Suprapubic skin (tissue), 4 donors: ENCODE data around the gene AJAP1. TPM values are rescaled to one million over a fixed set of nuclear protein-coding genes. Genes with fewer than 3 reads are reported as not detected.
"Not testable (repeated sequence)": the region's sequence is repeated elsewhere in the genome, so short reads cannot be mapped to it uniquely, and the experiment has no call there.

ENCODE experiments used
- DNase-seq, 2 donors: peaks; one replicate each; pipeline ENCODE4 v3.0.0-alpha.2; 2019; ENCODE audit warnings: low spot score in 2 of 2
- H3K27ac ChIP-seq: fragments of 200-600 bp; sonication (generic); one replicate; pipeline ENCODE4 v1.5.1; 2019
- H3K27me3 ChIP-seq: fragments of 200-600 bp; sonication (generic); one replicate; pipeline ENCODE4 v1.5.1; 2019
- H3K36me3 ChIP-seq: fragments of 200-600 bp; sonication (generic); one replicate; pipeline ENCODE4 v1.5.1; 2019
- H3K4me1 ChIP-seq: fragments of 200-600 bp; sonication (generic); one replicate; pipeline ENCODE4 v1.5.1; 2019
- H3K4me3 ChIP-seq: fragments of 200-600 bp; sonication (generic); one replicate; pipeline ENCODE4 v1.5.1; 2019; ENCODE audit warnings: mild to moderate bottlenecking
- H3K9me3 ChIP-seq: fragments of 200-600 bp; sonication (generic); one replicate; pipeline ENCODE4 v1.5.1; 2019
- EP300 ChIP-seq: sonication (generic); formaldehyde crosslinking; IDR thresholded peaks from one replicate; pipeline ENCODE4 v1.6.1; 2017; ENCODE audit warnings: antibody characterized with exemption
- POLR2A ChIP-seq, 2 donors: fragments of 450-650 bp; IDR thresholded peaks; one replicate each; pipeline ENCODE4 v1.6.1; 2017; ENCODE audit warnings: antibody characterized with exemption in 2 of 2, mild to moderate bottlenecking in 2 of 2, moderate library complexity in 2 of 2
- POLR2AphosphoS5 ChIP-seq, 3 donors: sonication (generic); formaldehyde crosslinking; IDR thresholded peaks; one replicate each; pipeline ENCODE4 v1.6.1; 2017; ENCODE audit warnings: antibody characterized with exemption in 3 of 3
- WGBS: methylation state at CpG from one replicate; pipeline ENCODE4 v1.1.5; 2018; 5-methylcytosine and 5-hydroxymethylcytosine counted together
- total RNA-seq, 4 donors: library from RNA; depleted of rRNA; stranded (reverse); fragments of >200 nt; gene quantifications; one replicate each; pipeline ENCODE4 v1.1.0, GENCODE V29; 2016
- TF ChIP-seq, protein P1 (sequence below), 2 donors: fragments of 200-600 bp in 1 of 2; fragments of 450-650 bp in 1 of 2; sonication (generic) in 1 of 2; IDR thresholded peaks; one replicate each; pipeline ENCODE4 v1.5.1; 2016 to 2019; ENCODE audit warnings: antibody characterized with exemption in 2 of 2, mild to moderate bottlenecking in 1 of 2, moderate library complexity in 1 of 2

The AJAP1 gene
- total RNA-seq, 4 donors from 2014 or later = 0.11 to 2.3 (median 0.80) TPM

DNA sequence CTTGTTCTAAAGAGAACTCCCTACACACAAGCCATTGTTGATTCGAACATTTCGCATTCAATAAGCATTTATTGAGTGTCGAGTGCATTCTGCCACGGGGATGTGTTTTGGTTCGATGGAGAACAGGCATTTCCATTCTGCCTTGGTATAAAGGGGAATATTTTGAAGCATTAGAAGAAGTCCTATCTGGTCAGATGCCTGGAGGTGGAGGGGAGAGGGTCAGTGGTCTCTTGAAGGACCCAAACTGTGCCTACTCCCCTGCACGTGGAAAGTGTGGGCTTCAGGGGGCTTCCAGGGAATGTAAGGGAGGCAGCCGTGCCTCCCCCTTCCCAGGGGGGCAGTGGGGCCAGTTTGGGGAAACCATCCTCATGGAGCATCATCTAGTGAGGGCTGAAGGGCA is 8.3 kb downstream of the AJAP1 start:
- Histone ChIP-seq H3K4me3 (no peak overlapping the region), H3K4me1 (peaks cover 4% of the 10 kb centered on the region), H3K9me3 (no peaks in the 10 kb centered on the region), H3K27me3 (peaks cover 67% of the 10 kb centered on the region), H3K36me3 (no peaks in the 10 kb centered on the region), H3K27ac (no peak overlapping the region)
- 80% methylated on average over 7 of the region's 7 CpGs for WGBS
- TF ChIP-seq POLR2A (IDR thresholded peaks at IDR 0.05) = no peak
- TF ChIP-seq, protein P1, sequence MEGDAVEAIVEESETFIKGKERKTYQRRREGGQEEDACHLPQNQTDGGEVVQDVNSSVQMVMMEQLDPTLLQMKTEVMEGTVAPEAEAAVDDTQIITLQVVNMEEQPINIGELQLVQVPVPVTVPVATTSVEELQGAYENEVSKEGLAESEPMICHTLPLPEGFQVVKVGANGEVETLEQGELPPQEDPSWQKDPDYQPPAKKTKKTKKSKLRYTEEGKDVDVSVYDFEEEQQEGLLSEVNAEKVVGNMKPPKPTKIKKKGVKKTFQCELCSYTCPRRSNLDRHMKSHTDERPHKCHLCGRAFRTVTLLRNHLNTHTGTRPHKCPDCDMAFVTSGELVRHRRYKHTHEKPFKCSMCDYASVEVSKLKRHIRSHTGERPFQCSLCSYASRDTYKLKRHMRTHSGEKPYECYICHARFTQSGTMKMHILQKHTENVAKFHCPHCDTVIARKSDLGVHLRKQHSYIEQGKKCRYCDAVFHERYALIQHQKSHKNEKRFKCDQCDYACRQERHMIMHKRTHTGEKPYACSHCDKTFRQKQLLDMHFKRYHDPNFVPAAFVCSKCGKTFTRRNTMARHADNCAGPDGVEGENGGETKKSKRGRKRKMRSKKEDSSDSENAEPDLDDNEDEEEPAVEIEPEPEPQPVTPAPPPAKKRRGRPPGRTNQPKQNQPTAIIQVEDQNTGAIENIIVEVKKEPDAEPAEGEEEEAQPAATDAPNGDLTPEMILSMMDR (IDR thresholded peaks at IDR 0.05) = no peak
- TF ChIP-seq EP300 = no peak
- no peak for DNase-seq

DNA sequence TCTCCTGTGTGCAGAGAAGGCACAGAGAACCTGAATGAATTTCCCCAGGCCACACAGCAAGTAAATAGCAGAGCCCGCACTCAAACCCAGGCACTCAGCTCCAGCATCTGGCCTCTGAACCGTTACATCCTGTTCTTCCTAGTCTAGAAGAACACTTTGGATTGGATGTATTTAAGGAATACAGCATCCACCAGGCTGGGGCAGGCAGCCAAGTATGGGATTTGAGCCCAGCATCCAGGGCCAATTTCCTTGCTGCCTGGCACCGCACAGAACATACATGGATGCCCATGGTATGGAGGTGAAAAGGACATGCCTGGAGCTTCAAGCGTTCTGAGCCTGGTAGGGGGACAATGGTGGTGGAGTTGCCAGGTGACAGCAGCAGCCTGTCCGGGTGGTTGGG is 9.7 kb downstream of the AJAP1 start:
- Histone ChIP-seq H3K36me3 (no peaks in the 10 kb centered on the region), H3K27ac (no peak overlapping the region), H3K9me3 (no peaks in the 10 kb centered on the region), H3K4me3 (no peak overlapping the region), H3K4me1 (peaks cover 4% of the 10 kb centered on the region), H3K27me3 (peaks cover 53% of the 10 kb centered on the region)
- TF ChIP-seq, protein P1 (IDR thresholded peaks at IDR 0.05) = no peak
- WGBS = 69% methylated on average over 5 of the region's 5 CpGs
- DNase-seq = no peak

DNA sequence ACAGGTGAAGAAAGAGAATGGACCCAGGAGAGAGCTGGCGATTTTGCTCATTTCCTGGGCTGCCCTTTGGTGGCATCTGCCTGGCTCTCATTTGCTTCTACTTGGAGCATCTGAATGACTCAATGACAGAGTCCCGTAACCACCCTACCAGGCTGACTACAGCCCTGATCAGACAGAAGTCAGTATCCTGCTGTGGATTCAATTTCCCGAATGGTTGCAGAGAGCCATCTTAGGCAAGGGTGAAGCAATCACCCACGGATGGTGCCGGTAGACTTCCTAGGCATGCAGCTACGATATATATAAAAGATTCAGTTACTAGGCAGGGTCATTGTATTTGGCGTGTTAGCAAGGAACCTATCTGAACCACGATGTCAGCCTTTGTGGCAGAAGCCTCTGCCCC is 10.2 kb downstream of the AJAP1 start:
- WGBS = 70% methylated on average over 6 of the region's 8 CpGs
- H3K27me3 ChIP-seq = peaks cover 48% of the 10 kb centered on the region
- TF ChIP-seq POLR2A (IDR thresholded peaks at IDR 0.05) (no peak), EP300 (no peak), POLR2AphosphoS5 (IDR thresholded peaks at IDR 0.05) (no peak)
- TF ChIP-seq, protein P1 (IDR thresholded peaks at IDR 0.05) = no peak

DNA sequence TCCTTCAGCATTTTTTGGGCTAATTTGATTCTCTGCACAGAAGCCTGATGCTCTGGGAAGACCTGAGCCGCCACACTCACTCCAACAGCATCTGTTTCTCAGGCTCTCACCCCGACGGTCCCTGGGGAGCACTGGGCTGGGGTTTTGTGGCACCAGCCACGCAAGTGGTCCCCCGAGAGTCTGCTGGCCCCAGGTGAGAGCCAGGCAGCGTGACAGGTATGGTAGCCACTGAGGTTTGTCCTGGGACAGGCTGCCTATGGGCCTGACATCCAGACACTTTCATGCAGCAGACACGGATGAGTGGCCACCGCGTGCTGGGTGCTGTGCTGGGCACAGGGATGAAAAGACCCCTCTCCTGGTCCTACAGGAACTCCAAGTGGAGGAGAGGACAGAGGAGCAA is 11.0 kb downstream of the AJAP1 start:
- 100% methylated on average over 3 of the region's 9 CpGs for WGBS
- DNase-seq = no peak
- H3K9me3 ChIP-seq = no peaks in the 10 kb centered on the region
- H3K4me3 ChIP-seq = no peak overlapping the region
- H3K27me3 ChIP-seq = peaks cover 42% of the 10 kb centered on the region
- no peak overlapping the region for H3K27ac ChIP-seq
- TF ChIP-seq POLR2A (IDR thresholded peaks at IDR 0.05) = no peak
- TF ChIP-seq POLR2AphosphoS5 (IDR thresholded peaks at IDR 0.05) = no peak
- TF ChIP-seq, protein P1 (IDR thresholded peaks at IDR 0.05) = no peak
- TF ChIP-seq EP300 = no peak
- no peaks in the 10 kb centered on the region for H3K36me3 ChIP-seq
- H3K4me1 ChIP-seq = no peaks in the 10 kb centered on the region

More for the DNA sequence above, 10.2 kb downstream of the AJAP1 start:
- Histone ChIP-seq H3K4me3 (no peak overlapping the region), H3K4me1 (no peaks in the 10 kb centered on the region), H3K27ac (no peak overlapping the region), H3K9me3 (no peaks in the 10 kb centered on the region), H3K36me3 (no peaks in the 10 kb centered on the region)
- no peak for DNase-seq

DNA sequence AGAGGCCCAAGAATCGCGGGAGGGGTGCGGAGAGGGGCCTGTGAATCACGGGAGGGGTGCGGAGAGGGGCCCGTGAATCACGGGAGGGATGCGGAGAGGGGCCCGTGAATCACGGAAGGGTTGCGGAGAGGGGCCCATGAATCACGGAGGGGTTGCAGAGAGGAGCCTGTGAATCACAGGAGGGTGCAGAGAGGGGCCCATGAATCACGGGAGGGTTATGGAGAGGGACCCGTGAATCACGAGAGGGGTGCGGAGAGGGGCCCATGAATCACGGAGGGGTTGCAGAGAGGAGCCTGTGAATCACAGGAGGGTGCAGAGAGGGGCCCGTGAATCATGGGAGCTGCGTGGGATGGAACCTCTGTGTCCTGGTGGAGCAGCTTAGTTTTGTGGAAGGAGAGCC is 12.3 kb downstream of the AJAP1 start:
- DNase-seq, H3K9me3 ChIP-seq, H3K4me1 ChIP-seq, H3K36me3 ChIP-seq, H3K4me3 ChIP-seq, H3K27ac ChIP-seq: not testable (repeated sequence)
- peaks cover 33% of the 10 kb centered on the region for H3K27me3 ChIP-seq
- 93% methylated on average over 19 of the region's 19 CpGs for WGBS
